ENCODE measurements around the gene TANGO2.

TANGO2 gene

GRCh38 chr22:20089977-20090729 is 69.2 kb downstream of the TANGO2 start:
- intact Hi-C loops (cut with DNase I) = no loop called here
- DNase-seq = peak in 4 of 10 donors; percentile 23 to 73 (median 39)

- intact Hi-C loops (cut with DNase I) = no loop called here
- peak in 2 of 10 donors; percentile 22 to 34 for DNase-seq
Measured at GRCh38 chr22:20090730-20091240, 69.9 kb downstream of the TANGO2 start.

GRCh38 chr22:20091690-20092476 is 71.0 kb downstream of the TANGO2 start:
- DNase-seq = peak in 2 of 10 donors; percentile 27 to 54
- intact Hi-C loops (cut with DNase I) = no loop called here

GRCh38 chr22:20092477-20092854 is 71.6 kb downstream of the TANGO2 start:
- intact Hi-C loops (cut with DNase I) = no loop called here
- peak in 2 of 10 donors; percentile 23 to 75 for DNase-seq

GRCh38 chr22:20093418-20094196 is 72.7 kb downstream of the TANGO2 start:
- intact Hi-C loops (cut with DNase I) = no loop called here

GRCh38 chr22:20094197-20094807 is 73.4 kb downstream of the TANGO2 start:
- intact Hi-C loops (cut with DNase I) = no loop called here
- peak in 2 of 10 donors; percentile 23 to 66 for DNase-seq

More at GRCh38 chr22:20093418-20094196, 72.7 kb downstream of the TANGO2 start:
- DNase-seq = peak in 7 of 10 donors; percentile 49 to 95 (median 67)

- no peak for DNase-seq
- intact Hi-C loops (cut with DNase I) = no loop called here
Measured at GRCh38 chr22:20095521-20095920, 74.6 kb downstream of the TANGO2 start.

- intact Hi-C loops (cut with DNase I) = no loop called here
- DNase-seq = no peak
Measured at GRCh38 chr22:20096574-20097420, 75.9 kb downstream of the TANGO2 start.

GRCh38 chr22:20099099-20099711 is 78.3 kb downstream of the TANGO2 start:
- intact Hi-C loops (cut with DNase I) = no loop called here
- peak in 3 of 10 donors; percentile 14 to 50 (median 49) for DNase-seq

- intact Hi-C loops (cut with DNase I) = no loop called here
- DNase-seq = peak in 3 of 10 donors; percentile 26 to 80 (median 28)
Measured at GRCh38 chr22:20101638-20102037, 80.7 kb downstream of the TANGO2 start.

- DNase-seq = peak in 3 of 10 donors; percentile 17 to 64 (median 23)
- intact Hi-C loops (cut with DNase I) = no loop called here
Measured at GRCh38 chr22:20102203-20102780, 81.4 kb downstream of the TANGO2 start.

GRCh38 chr22:20105456-20106204 is 84.7 kb downstream of the TANGO2 start:
- intact Hi-C loops (cut with DNase I) = no loop called here
- DNase-seq = peak in 3 of 10 donors; percentile 20 to 59 (median 29)

GRCh38 chr22:20106205-20106848 is 85.4 kb downstream of the TANGO2 start:
- peak in 4 of 10 donors; percentile 38 to 89 (median 76) for DNase-seq
- intact Hi-C loops (cut with DNase I) = no loop called here

- intact Hi-C loops (cut with DNase I) = no loop called here
- peak in 3 of 10 donors; percentile 48 to 69 (median 64) for DNase-seq
Measured at GRCh38 chr22:20106849-20107237, 85.9 kb downstream of the TANGO2 start.

- peak in 3 of 10 donors; percentile 44 to 73 (median 69) for DNase-seq
- intact Hi-C loops (cut with DNase I) = no loop called here
Measured at GRCh38 chr22:20107471-20107901, 86.6 kb downstream of the TANGO2 start.

GRCh38 chr22:20107951-20108756 is 87.2 kb downstream of the TANGO2 start:
- intact Hi-C loops (cut with DNase I) = no loop called here
- DNase-seq = peak in 3 of 10 donors; percentile 56 to 65 (median 62)
